GM12891 (cell line): ENCODE results near the gene ZNF33A. TPM values are rescaled to one million over a fixed set of nuclear protein-coding genes. Genes with fewer than 3 reads are reported as not detected.
A peak's percentile ranks its signal among the peaks of the same experiment; 100 is the strongest.
"Not testable (repeated sequence)": the region's sequence is repeated elsewhere in the genome, so short reads cannot be mapped to it uniquely, and the experiment has no call there.

Experiments
- DNase-seq: peaks from one replicate; pipeline ENCODE4 v3.0.0; 2011; ENCODE audit warnings: low spot score; ENCODE audit not compliant: insufficient read length
- FAIRE-seq: peaks from 2 replicates; lab custom pipeline; 2011; peaks lifted over from hg19 to GRCh38; lab: Jason Lieb, UNC
- PAX5 ChIP-seq: IDR thresholded peaks from 2 replicates; pipeline ENCODE4 v1.6.1; 2011; ENCODE audit warnings: low read length, moderate library complexity, mild to moderate bottlenecking; ENCODE audit not compliant: insufficient read depth, severe bottlenecking
- POLR2A ChIP-seq: IDR thresholded peaks from 2 replicates; pipeline ENCODE4 v1.6.1; 2011; ENCODE audit warnings: low read depth, low read length, control low read depth
- POLR2AphosphoS5 ChIP-seq: IDR thresholded peaks from 2 replicates; pipeline ENCODE4 v1.6.1; 2011; ENCODE audit warnings: low read depth, low read length, control low read depth
- POU2F2 ChIP-seq: IDR thresholded peaks from 2 replicates; pipeline ENCODE4 v1.6.1; 2011; ENCODE audit warnings: low read depth, mild to moderate bottlenecking, control low read depth, low read length, moderate library complexity
- SPI1 ChIP-seq: IDR thresholded peaks from 2 replicates; pipeline ENCODE4 v1.6.1; 2011; ENCODE audit warnings: low read depth, low read length, control low read depth
- TAF1 ChIP-seq: IDR thresholded peaks from 2 replicates; pipeline ENCODE4 v1.6.1; 2011; ENCODE audit warnings: low read depth, low read length, control low read depth
- polyA plus RNA-seq: library from polyadenylated mRNA; unstranded; fragments of >200 nt; gene quantifications from one replicate; pipeline ENCODE4 v1.2.1, GENCODE V29; 2012; ENCODE audit warnings: low read depth, missing spikeins, inconsistent platforms; ENCODE audit not compliant: missing spikeins

Gene ZNF33A
- polyA plus RNA-seq: 5.4 TPM

- FAIRE-seq (no peak), DNase-seq (peak; percentile 63)
- TF ChIP-seq POLR2AphosphoS5 (no peak; the same call in 1 of the 2 replicates), SPI1 (0 out of 2 replicates have a peak, but pooled peaks have one; percentile 21), POLR2A (peak; percentile 20; the same call in 1 of the 2 replicates), POU2F2 (0 out of 2 replicates have a peak, but pooled peaks have one; percentile 26), PAX5 (no peak), TAF1 (0 out of 2 replicates have a peak, but pooled peaks have one; percentile 27)
Observed at GRCh38 chr10:38010119-38010903, at the start of gene ZNF33A. Gene ZNF33A, plus strand, starts transcription at chr10:38010675. Its CDS starts 1,667 bp downstream, at chr10:38012342.

GRCh38 chr10:37965006-37965405, 45.5 kb upstream of the ZNF33A start:
- TF ChIP-seq POU2F2: no peak
- FAIRE-seq (no peak), DNase-seq (no peak)

GRCh38 chr10:37972396-37972795, 38.1 kb upstream of the ZNF33A start:
- no peak for FAIRE-seq
- no peak for DNase-seq
- TF ChIP-seq POLR2AphosphoS5 (no peak), POLR2A (no peak), POU2F2 (no peak), PAX5 (no peak), SPI1 (no peak), TAF1 (no peak)

GRCh38 chr10:37975401-37975991, 35.0 kb upstream of the ZNF33A start:
- DNase-seq (no peak), FAIRE-seq (peak; percentile 43)
- TF ChIP-seq SPI1 (peak; percentile 3; the same call in 1 of the 2 replicates), TAF1 (no peak)

GRCh38 chr10:37976091-37976879, 34.2 kb upstream of the ZNF33A start, which contains the start of gene ZNF25:
Gene ZNF25, minus strand, starts transcription at chr10:37976647. Its CDS starts 4,925 bp downstream, at chr10:37971722.
- TF ChIP-seq POLR2AphosphoS5: no peak
- 0 out of 2 replicates have a peak, but pooled peaks have one; percentile 15 for TF ChIP-seq POLR2A
- peak; percentile 52; the same call in 1 of the 2 replicates for TF ChIP-seq TAF1
- TF ChIP-seq SPI1: no peak
- peak; percentile 46; the same call in 1 of the 2 replicates for TF ChIP-seq POU2F2
- peak; percentile 17 for TF ChIP-seq PAX5
- peak; percentile 97 for FAIRE-seq
- DNase-seq: peak; percentile 91

- FAIRE-seq: no peak
- TF ChIP-seq POLR2A: no peak
- TF ChIP-seq POLR2AphosphoS5: no peak
- TF ChIP-seq PAX5: no peak
- no peak for TF ChIP-seq POU2F2
- TF ChIP-seq TAF1: no peak
- TF ChIP-seq SPI1: no peak
- DNase-seq: no peak
Observed at GRCh38 chr10:37976880-37977203, 33.6 kb upstream of the ZNF33A start.

GRCh38 chr10:37991655-37992054, 18.8 kb upstream of the ZNF33A start:
- FAIRE-seq (no peak), DNase-seq (no peak)
- TF ChIP-seq POU2F2: no peak
- TF ChIP-seq TAF1: no peak
- no peak for TF ChIP-seq POLR2AphosphoS5
- TF ChIP-seq SPI1: no peak
- TF ChIP-seq PAX5: no peak
- no peak for TF ChIP-seq POLR2A

- FAIRE-seq (no peak), DNase-seq (no peak)
- TF ChIP-seq SPI1 (no peak), POLR2A (no peak), POLR2AphosphoS5 (no peak), TAF1 (no peak), PAX5 (no peak)
Observed at GRCh38 chr10:37992083-37992482, 18.4 kb upstream of the ZNF33A start.

- FAIRE-seq: not testable (repeated sequence)
Observed at GRCh38 chr10:37998920-37999319, 11.6 kb upstream of the ZNF33A start.

GRCh38 chr10:38000474-38000873, 10.0 kb upstream of the ZNF33A start:
- DNase-seq, FAIRE-seq: not testable (repeated sequence)

More at GRCh38 chr10:37998920-37999319, 11.6 kb upstream of the ZNF33A start:
- not testable (repeated sequence) for DNase-seq
